Adrenal gland (tissue), 5 donors: ENCODE results near the gene SRPRB.

ENCODE experiments used
- POLR2A ChIP-seq, 2 donors: fragments of 450-650 bp; IDR thresholded peaks; one replicate each; pipeline ENCODE4 v1.6.1; 2017; ENCODE audit warnings: antibody characterized with exemption in 2 of 2, mild to moderate bottlenecking in 2 of 2, moderate library complexity in 1 of 2
- TF ChIP-seq, protein P1 (sequence below), 6 experiments: fragments of 450-650 bp in 4 of 6; fragments of 200-600 bp in 2 of 6; sonication (generic) in 1 of 6; IDR thresholded peaks; 1 replicate in 5 of 6; 2 replicates in 1 of 6; pipeline versions ENCODE4 v1.5.1 to v1.8.0; 2016 to 2021; ENCODE audit warnings: antibody characterized with exemption in 6 of 6, mild to moderate bottlenecking in 2 of 6, moderate library complexity in 1 of 6
- donor health status: DM: no; HTN: no; CAD: no.

- TF ChIP-seq, protein P1, sequence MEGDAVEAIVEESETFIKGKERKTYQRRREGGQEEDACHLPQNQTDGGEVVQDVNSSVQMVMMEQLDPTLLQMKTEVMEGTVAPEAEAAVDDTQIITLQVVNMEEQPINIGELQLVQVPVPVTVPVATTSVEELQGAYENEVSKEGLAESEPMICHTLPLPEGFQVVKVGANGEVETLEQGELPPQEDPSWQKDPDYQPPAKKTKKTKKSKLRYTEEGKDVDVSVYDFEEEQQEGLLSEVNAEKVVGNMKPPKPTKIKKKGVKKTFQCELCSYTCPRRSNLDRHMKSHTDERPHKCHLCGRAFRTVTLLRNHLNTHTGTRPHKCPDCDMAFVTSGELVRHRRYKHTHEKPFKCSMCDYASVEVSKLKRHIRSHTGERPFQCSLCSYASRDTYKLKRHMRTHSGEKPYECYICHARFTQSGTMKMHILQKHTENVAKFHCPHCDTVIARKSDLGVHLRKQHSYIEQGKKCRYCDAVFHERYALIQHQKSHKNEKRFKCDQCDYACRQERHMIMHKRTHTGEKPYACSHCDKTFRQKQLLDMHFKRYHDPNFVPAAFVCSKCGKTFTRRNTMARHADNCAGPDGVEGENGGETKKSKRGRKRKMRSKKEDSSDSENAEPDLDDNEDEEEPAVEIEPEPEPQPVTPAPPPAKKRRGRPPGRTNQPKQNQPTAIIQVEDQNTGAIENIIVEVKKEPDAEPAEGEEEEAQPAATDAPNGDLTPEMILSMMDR (IDR thresholded peaks at IDR 0.05) = no peak
- TF ChIP-seq POLR2A (IDR thresholded peaks at IDR 0.05) = no peak
These were observed 47.7 kb upstream of the SRPRB start for GRCh38 chr3:133757701-133758567.
